Measurements from ENCODE around the gene ADIPOR1. TPM values are rescaled to one million over a fixed set of nuclear protein-coding genes. Genes with fewer than 3 reads are reported as not detected.

Gene ADIPOR1
- total RNA-seq, 1 experiment from 2014 or later = 71.4 TPM

GRCh38 chr1:202976633-202977032 lies 18.5 kb upstream of the ADIPOR1 start:
- intact Hi-C loops (cut with micrococcal nuclease; ENCODE audit: unreplicated experiment) = no loop called here
- ChIA-PET CTCF (no interaction called here), POLR2A (no interaction called here)
- H3K4me3 Mint-ChIP-seq (ENCODE audit: unreplicated experiment) = no peak overlapping the region
- H3K27me3 Mint-ChIP-seq (ENCODE audit: insufficient read depth, unreplicated experiment) = peaks cover 34% of the 10 kb centered on the region
- Histone ChIP-seq H3K4me3 (ENCODE audit: low read depth, low read length) (no peak overlapping the region), H3K27me3 (replicated peaks; ENCODE audit: control insufficient read depth, insufficient read depth, low read length) (0 out of 2 replicates have a peak, but pooled peaks cover 1% of the 10 kb centered on the region), H3K36me3 (ENCODE audit: control insufficient read depth, insufficient read depth, low read length) (no peaks in the 10 kb centered on the region), H3K9me3 (no peaks in the 10 kb centered on the region), H3K4me1 (no peaks in the 10 kb centered on the region)
- BruUV-seq (replicated peaks) = no TSS peak
- no peak for DNase-seq
- H3K36me3 Mint-ChIP-seq (ENCODE audit: insufficient read depth, unreplicated experiment) = no peaks in the 10 kb centered on the region
- no peak for TF ChIP-seq CTCF (IDR thresholded peaks at IDR 0.05; ENCODE audit: insufficient read depth in 1 of 2, low read depth in 1 of 2, low read length in 1 of 2, severe bottlenecking in 1 of 2, unreplicated experiment in 1 of 2)
- H3K9me3 Mint-ChIP-seq (ENCODE audit: unreplicated experiment) = no peaks in the 10 kb centered on the region
- no peaks in the 10 kb centered on the region for H3K4me1 Mint-ChIP-seq (ENCODE audit: low read depth, unreplicated experiment)
- H3K27ac Mint-ChIP-seq (ENCODE audit: unreplicated experiment) = no peak overlapping the region

- peaks cover 30% of the 10 kb centered on the region for H3K27me3 Mint-ChIP-seq (ENCODE audit: insufficient read depth, unreplicated experiment)
- H3K4me1 Mint-ChIP-seq (ENCODE audit: low read depth, unreplicated experiment) = no peaks in the 10 kb centered on the region
- H3K9me3 Mint-ChIP-seq (ENCODE audit: unreplicated experiment) = no peaks in the 10 kb centered on the region
- CTCF ChIA-PET = no interaction called here
- TF ChIP-seq CTCF (IDR thresholded peaks at IDR 0.05; ENCODE audit: insufficient read depth in 1 of 2, low read depth in 1 of 2, low read length in 1 of 2, severe bottlenecking in 1 of 2, unreplicated experiment in 1 of 2) = no peak
- H3K9me3 ChIP-seq = no peaks in the 10 kb centered on the region
- no peaks in the 10 kb centered on the region for H3K4me1 ChIP-seq
- no peaks in the 10 kb centered on the region for H3K36me3 Mint-ChIP-seq (ENCODE audit: insufficient read depth, unreplicated experiment)
- intact Hi-C loops (cut with micrococcal nuclease; ENCODE audit: unreplicated experiment) = no loop called here
- 0 out of 2 replicates have a peak, but pooled peaks cover 1% of the 10 kb centered on the region for H3K27me3 ChIP-seq (replicated peaks; ENCODE audit: control insufficient read depth, insufficient read depth, low read length)
- H3K36me3 ChIP-seq (ENCODE audit: control insufficient read depth, insufficient read depth, low read length) = no peaks in the 10 kb centered on the region
- POLR2A ChIA-PET = no interaction called here
- H3K27ac Mint-ChIP-seq (ENCODE audit: unreplicated experiment) = no peak overlapping the region
- BruUV-seq (replicated peaks) = no TSS peak
- DNase-seq = no peak
- H3K4me3 Mint-ChIP-seq (ENCODE audit: unreplicated experiment) = no peak overlapping the region
- no peak overlapping the region for H3K4me3 ChIP-seq (ENCODE audit: low read depth, low read length)
Measured at GRCh38 chr1:202974856-202975255, 16.7 kb upstream of the ADIPOR1 start.

- intact Hi-C loops (cut with micrococcal nuclease; ENCODE audit: unreplicated experiment) = no loop called here
- POLR2A ChIA-PET = interaction anchor here (0.6 to 0.7 kb wide), 2 partner anchors 99 to 111 kb away, joined by 3 to 5 read pairs; no protein-coding TSS in a partner anchor
- DNase-seq = no peak
Measured at GRCh38 chr1:202972046-202972445, 13.9 kb upstream of the ADIPOR1 start.

More at GRCh38 chr1:202972046-202972445, 13.9 kb upstream of the ADIPOR1 start:
- BruUV-seq (replicated peaks) = no TSS peak
- Mint-ChIP-seq H3K4me3 (ENCODE audit: unreplicated experiment) (no peak overlapping the region), H3K9me3 (ENCODE audit: unreplicated experiment) (no peaks in the 10 kb centered on the region), H3K4me1 (ENCODE audit: low read depth, unreplicated experiment) (no peaks in the 10 kb centered on the region), H3K27me3 (ENCODE audit: insufficient read depth, unreplicated experiment) (peaks cover 14% of the 10 kb centered on the region), H3K36me3 (ENCODE audit: insufficient read depth, unreplicated experiment) (no peaks in the 10 kb centered on the region), H3K27ac (ENCODE audit: unreplicated experiment) (no peak overlapping the region)
- no peak for TF ChIP-seq CTCF (IDR thresholded peaks at IDR 0.05; ENCODE audit: insufficient read depth in 1 of 2, low read depth in 1 of 2, low read length in 1 of 2, severe bottlenecking in 1 of 2, unreplicated experiment in 1 of 2)
- Histone ChIP-seq H3K4me3 (ENCODE audit: low read depth, low read length) (no peak overlapping the region), H3K36me3 (ENCODE audit: control insufficient read depth, insufficient read depth, low read length) (no peaks in the 10 kb centered on the region), H3K9me3 (no peaks in the 10 kb centered on the region), H3K4me1 (peaks cover 5% of the 10 kb centered on the region; the same call in 1 of the 2 replicates), H3K27me3 (replicated peaks; ENCODE audit: control insufficient read depth, insufficient read depth, low read length) (0 out of 2 replicates have a peak, but pooled peaks cover 1% of the 10 kb centered on the region)
- CTCF ChIA-PET = no interaction called here

Measured in Caco-2 (cell line).